Mesothelial cell of epicardium (in vitro differentiated cells): Measurements from ENCODE around the gene CBFA2T2. TPM values are rescaled to one million over a fixed set of nuclear protein-coding genes. Genes with fewer than 3 reads are reported as not detected.
"Not testable (repeated sequence)": the region's sequence is repeated elsewhere in the genome, so short reads cannot be mapped to it uniquely, and the experiment has no call there.

Experiments
- DNase-seq, 2 experiments: peaks; one replicate each; pipeline ENCODE4 v3.0.0; 2021; ENCODE audit warnings: low spot score in 2 of 2; ENCODE audit not compliant: unreplicated experiment in 2 of 2
- H3K27ac Mint-ChIP-seq: 2 replicates; pipeline ENCODE4 v1.8.0; 2021; ENCODE audit warnings: mixed read lengths
- H3K27me3 Mint-ChIP-seq: 2 replicates; pipeline ENCODE4 v1.8.0; 2021; ENCODE audit warnings: low read depth, mixed read lengths
- H3K36me3 Mint-ChIP-seq: 2 replicates; pipeline ENCODE4 v1.8.0; 2021; ENCODE audit warnings: mixed read lengths
- H3K4me1 Mint-ChIP-seq: 2 replicates; pipeline ENCODE4 v1.8.0; 2021; ENCODE audit warnings: mixed read lengths
- H3K4me3 Mint-ChIP-seq: 2 replicates; pipeline ENCODE4 v1.8.0; 2021; ENCODE audit warnings: mild to moderate bottlenecking, moderate library complexity, mixed read lengths
- H3K9me3 Mint-ChIP-seq: 2 replicates; pipeline ENCODE4 v1.8.0; 2021; ENCODE audit warnings: mixed read lengths
- CTCF ChIP-seq: fragments of 200-600 bp; sonication (generic); IDR thresholded peaks from one replicate; pipeline ENCODE4 v1.5.0; 2021; ENCODE audit warnings: antibody characterized with exemption; ENCODE audit not compliant: unreplicated experiment
- total RNA-seq: library from RNA; stranded (reverse); gene quantifications from 3 replicates; pipeline ENCODE4 v1.2.1, GENCODE V29; 2021

CBFA2T2 gene
- total RNA-seq, 1 donor from 2014 or later, result 47.2 TPM

GRCh38 chr20:33524261-33524660, 34.4 kb downstream of the CBFA2T2 start:
- Mint-ChIP-seq H3K4me3 (no peak overlapping the region), H3K9me3 (no peaks in the 10 kb centered on the region), H3K27me3 (no peaks in the 10 kb centered on the region), H3K27ac (peak overlapping the region; percentile 78), H3K36me3 (peaks cover 4% of the 10 kb centered on the region), H3K4me1 (peaks cover 17% of the 10 kb centered on the region)
- TF ChIP-seq CTCF, result no peak
- DNase-seq, result no peak

- no peaks in the 10 kb centered on the region for H3K9me3 Mint-ChIP-seq
- H3K4me3 Mint-ChIP-seq, result no peak overlapping the region
- H3K27me3 Mint-ChIP-seq, result no peaks in the 10 kb centered on the region
- no peak for TF ChIP-seq CTCF
- H3K36me3 Mint-ChIP-seq, result peaks cover 4% of the 10 kb centered on the region
- DNase-seq, result no peak
- H3K4me1 Mint-ChIP-seq, result peaks cover 30% of the 10 kb centered on the region
- H3K27ac Mint-ChIP-seq, result no peak overlapping the region
These were observed 36.9 kb downstream of the CBFA2T2 start for GRCh38 chr20:33526769-33527168.

- Mint-ChIP-seq H3K9me3 (no peaks in the 10 kb centered on the region), H3K4me1 (peaks cover 37% of the 10 kb centered on the region), H3K27ac (peak overlapping the region; percentile 97), H3K27me3 (no peaks in the 10 kb centered on the region), H3K36me3 (no peaks in the 10 kb centered on the region), H3K4me3 (peak overlapping the region; percentile 5)
- no peak for DNase-seq
- no peak for TF ChIP-seq CTCF
These were observed 41.4 kb downstream of the CBFA2T2 start for GRCh38 chr20:33531047-33531877.

- peaks cover 37% of the 10 kb centered on the region for H3K4me1 Mint-ChIP-seq
- no peak overlapping the region for H3K4me3 Mint-ChIP-seq
- H3K9me3 Mint-ChIP-seq, result no peaks in the 10 kb centered on the region
- peaks cover 1% of the 10 kb centered on the region for H3K36me3 Mint-ChIP-seq
- no peak for TF ChIP-seq CTCF
- no peak for DNase-seq
- peak overlapping the region; percentile 97 for H3K27ac Mint-ChIP-seq
- H3K27me3 Mint-ChIP-seq, result no peaks in the 10 kb centered on the region
These were observed 42.0 kb downstream of the CBFA2T2 start for GRCh38 chr20:33531885-33532284.

GRCh38 chr20:33532753-33533459, 43.0 kb downstream of the CBFA2T2 start:
- no peak for DNase-seq
- H3K4me3 Mint-ChIP-seq, result no peak overlapping the region
- H3K9me3 Mint-ChIP-seq, result peaks cover 8% of the 10 kb centered on the region
- no peak for TF ChIP-seq CTCF
- H3K27me3 Mint-ChIP-seq, result no peaks in the 10 kb centered on the region
- peaks cover 11% of the 10 kb centered on the region for H3K36me3 Mint-ChIP-seq
- peak overlapping the region; percentile 97 for H3K27ac Mint-ChIP-seq
- H3K4me1 Mint-ChIP-seq, result peaks cover 37% of the 10 kb centered on the region

- Mint-ChIP-seq H3K4me1 (peaks cover 42% of the 10 kb centered on the region), H3K36me3 (peaks cover 11% of the 10 kb centered on the region)
- H3K9me3 Mint-ChIP-seq, DNase-seq, H3K4me3 Mint-ChIP-seq, H3K27me3 Mint-ChIP-seq, H3K27ac Mint-ChIP-seq: not testable (repeated sequence)
These were observed 45.8 kb downstream of the CBFA2T2 start for GRCh38 chr20:33535717-33536116.
